ENCODE measurements around the gene NFIX. TPM values are rescaled to one million over a fixed set of nuclear protein-coding genes. Genes with fewer than 3 reads are reported as not detected.
A peak's percentile ranks its signal among the peaks of the same experiment; 100 is the strongest.

The NFIX gene
- total and polyA plus RNA-seq, 9 of the 15 experiments (the other 6 are each of a cell fraction or from before 2014, with no cell fraction given) = 0.28 to 26.8 (median 5.4) TPM

DNA sequence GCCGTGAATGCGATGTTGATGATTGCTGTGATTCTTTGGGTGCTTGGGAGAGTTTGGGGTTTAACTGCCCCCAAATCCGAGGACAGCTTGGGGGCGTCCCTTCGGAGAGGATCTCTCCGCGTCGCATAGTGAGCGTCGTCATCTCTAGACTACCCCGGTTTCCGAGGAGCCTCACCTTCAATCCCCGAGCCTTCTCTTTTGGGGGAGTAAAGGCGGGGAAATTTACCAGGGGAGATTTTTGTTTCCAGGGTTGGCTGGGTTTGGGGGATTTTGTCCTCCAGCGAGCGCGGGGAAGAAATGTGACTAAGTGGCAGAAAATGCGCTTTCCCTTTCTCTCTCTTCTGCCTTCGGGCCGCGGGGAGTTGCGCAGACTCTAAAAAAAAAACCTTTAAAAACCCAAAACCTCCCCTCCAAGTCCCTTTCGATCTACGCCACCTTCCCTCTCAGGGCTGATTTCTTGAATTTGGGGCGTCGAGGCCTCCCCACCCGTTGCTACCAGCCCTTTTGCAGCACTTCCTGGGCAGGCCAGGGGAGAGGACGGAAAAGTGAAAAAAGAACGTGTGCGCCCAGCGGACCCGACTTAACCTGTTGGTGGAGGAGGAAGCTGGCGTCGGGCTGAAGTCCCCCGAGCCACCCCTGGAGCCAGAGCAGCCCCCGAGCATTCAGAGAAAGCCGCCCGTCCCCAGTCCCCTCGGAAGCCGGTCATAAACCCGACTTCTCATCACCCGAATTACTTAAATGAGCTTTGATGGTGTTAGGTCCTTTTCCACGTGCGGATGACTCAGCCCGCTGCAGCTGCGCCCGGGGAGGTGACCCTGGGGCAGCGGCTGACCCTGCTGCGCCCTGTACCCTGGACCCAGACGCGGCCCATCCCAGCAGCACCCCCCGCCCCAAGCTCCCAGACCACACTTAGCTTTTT lies 17.7 kb downstream of the NFIX start (continued):
- TF ChIP-seq, protein P1, sequence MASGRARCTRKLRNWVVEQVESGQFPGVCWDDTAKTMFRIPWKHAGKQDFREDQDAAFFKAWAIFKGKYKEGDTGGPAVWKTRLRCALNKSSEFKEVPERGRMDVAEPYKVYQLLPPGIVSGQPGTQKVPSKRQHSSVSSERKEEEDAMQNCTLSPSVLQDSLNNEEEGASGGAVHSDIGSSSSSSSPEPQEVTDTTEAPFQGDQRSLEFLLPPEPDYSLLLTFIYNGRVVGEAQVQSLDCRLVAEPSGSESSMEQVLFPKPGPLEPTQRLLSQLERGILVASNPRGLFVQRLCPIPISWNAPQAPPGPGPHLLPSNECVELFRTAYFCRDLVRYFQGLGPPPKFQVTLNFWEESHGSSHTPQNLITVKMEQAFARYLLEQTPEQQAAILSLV (tag; IDR thresholded peaks at IDR 0.05) = no peak
- TF ChIP-seq HNRNPL (IDR thresholded peaks at IDR 0.05; ENCODE audit: low read depth, low read length) = no peak
- TF ChIP-seq ZNF785 (CRISPR knock-in tag; IDR thresholded peaks at IDR 0.05) = no peak
- TF ChIP-seq, protein P2, sequence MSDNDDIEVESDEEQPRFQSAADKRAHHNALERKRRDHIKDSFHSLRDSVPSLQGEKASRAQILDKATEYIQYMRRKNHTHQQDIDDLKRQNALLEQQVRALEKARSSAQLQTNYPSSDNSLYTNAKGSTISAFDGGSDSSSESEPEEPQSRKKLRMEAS (CRISPR knock-in tag; IDR thresholded peaks at IDR 0.05) = peak; percentile 78
- no peak for TF ChIP-seq ETS2 (tag; IDR thresholded peaks at IDR 0.05; ENCODE audit: borderline replicate concordance, poor library complexity, severe bottlenecking)
- TF ChIP-seq U2AF1 (optimal IDR thresholded peaks at IDR 0.05; ENCODE audit: low read depth, low read length) = no peak
- TF ChIP-seq ARID1B (IDR thresholded peaks at IDR 0.05) = peak; percentile 58
- TF ChIP-seq ZNF76 (CRISPR knock-in tag; IDR thresholded peaks at IDR 0.05; ENCODE audit: borderline replicate concordance) = no peak
- TF ChIP-seq, protein P3, sequence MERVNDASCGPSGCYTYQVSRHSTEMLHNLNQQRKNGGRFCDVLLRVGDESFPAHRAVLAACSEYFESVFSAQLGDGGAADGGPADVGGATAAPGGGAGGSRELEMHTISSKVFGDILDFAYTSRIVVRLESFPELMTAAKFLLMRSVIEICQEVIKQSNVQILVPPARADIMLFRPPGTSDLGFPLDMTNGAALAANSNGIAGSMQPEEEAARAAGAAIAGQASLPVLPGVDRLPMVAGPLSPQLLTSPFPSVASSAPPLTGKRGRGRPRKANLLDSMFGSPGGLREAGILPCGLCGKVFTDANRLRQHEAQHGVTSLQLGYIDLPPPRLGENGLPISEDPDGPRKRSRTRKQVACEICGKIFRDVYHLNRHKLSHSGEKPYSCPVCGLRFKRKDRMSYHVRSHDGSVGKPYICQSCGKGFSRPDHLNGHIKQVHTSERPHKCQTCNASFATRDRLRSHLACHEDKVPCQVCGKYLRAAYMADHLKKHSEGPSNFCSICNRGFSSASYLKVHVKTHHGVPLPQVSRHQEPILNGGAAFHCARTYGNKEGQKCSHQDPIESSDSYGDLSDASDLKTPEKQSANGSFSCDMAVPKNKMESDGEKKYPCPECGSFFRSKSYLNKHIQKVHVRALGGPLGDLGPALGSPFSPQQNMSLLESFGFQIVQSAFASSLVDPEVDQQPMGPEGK (CRISPR knock-in tag; IDR thresholded peaks at IDR 0.05; ENCODE audit: borderline replicate concordance) = no peak
- TF ChIP-seq ZC3H11A (IDR thresholded peaks at IDR 0.05; ENCODE audit: low read depth, low read length) = no peak
- TF ChIP-seq ZNF445 (CRISPR knock-in tag; IDR thresholded peaks at IDR 0.05; ENCODE audit: low read depth) = no peak
- TF ChIP-seq GABPB2 (CRISPR knock-in tag; conservative IDR thresholded peaks at IDR 0.05) = no peak
- TF ChIP-seq, protein P4, sequence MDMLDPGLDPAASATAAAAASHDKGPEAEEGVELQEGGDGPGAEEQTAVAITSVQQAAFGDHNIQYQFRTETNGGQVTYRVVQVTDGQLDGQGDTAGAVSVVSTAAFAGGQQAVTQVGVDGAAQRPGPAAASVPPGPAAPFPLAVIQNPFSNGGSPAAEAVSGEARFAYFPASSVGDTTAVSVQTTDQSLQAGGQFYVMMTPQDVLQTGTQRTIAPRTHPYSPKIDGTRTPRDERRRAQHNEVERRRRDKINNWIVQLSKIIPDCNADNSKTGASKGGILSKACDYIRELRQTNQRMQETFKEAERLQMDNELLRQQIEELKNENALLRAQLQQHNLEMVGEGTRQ (CRISPR knock-in tag; IDR thresholded peaks at IDR 0.05) = no peak
- no peak for TF ChIP-seq NFATC3 (IDR thresholded peaks at IDR 0.05)
- peak; percentile 67; the same call in 1 of the 2 replicates for TF ChIP-seq EP400 (IDR thresholded peaks at IDR 0.05)
- TF ChIP-seq PPARD (CRISPR knock-in tag; IDR thresholded peaks at IDR 0.05) = no peak
- TF ChIP-seq, protein P5, sequence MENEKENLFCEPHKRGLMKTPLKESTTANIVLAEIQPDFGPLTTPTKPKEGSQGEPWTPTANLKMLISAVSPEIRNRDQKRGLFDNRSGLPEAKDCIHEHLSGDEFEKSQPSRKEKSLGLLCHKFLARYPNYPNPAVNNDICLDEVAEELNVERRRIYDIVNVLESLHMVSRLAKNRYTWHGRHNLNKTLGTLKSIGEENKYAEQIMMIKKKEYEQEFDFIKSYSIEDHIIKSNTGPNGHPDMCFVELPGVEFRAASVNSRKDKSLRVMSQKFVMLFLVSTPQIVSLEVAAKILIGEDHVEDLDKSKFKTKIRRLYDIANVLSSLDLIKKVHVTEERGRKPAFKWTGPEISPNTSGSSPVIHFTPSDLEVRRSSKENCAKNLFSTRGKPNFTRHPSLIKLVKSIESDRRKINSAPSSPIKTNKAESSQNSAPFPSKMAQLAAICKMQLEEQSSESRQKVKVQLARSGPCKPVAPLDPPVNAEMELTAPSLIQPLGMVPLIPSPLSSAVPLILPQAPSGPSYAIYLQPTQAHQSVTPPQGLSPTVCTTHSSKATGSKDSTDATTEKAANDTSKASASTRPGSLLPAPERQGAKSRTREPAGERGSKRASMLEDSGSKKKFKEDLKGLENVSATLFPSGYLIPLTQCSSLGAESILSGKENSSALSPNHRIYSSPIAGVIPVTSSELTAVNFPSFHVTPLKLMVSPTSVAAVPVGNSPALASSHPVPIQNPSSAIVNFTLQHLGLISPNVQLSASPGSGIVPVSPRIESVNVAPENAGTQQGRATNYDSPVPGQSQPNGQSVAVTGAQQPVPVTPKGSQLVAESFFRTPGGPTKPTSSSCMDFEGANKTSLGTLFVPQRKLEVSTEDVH (IDR thresholded peaks at IDR 0.05; ENCODE audit: low read depth, partially characterized antibody) = no peak
- TF ChIP-seq ZZZ3 (IDR thresholded peaks at IDR 0.05) = no peak
- TF ChIP-seq, protein P6, sequence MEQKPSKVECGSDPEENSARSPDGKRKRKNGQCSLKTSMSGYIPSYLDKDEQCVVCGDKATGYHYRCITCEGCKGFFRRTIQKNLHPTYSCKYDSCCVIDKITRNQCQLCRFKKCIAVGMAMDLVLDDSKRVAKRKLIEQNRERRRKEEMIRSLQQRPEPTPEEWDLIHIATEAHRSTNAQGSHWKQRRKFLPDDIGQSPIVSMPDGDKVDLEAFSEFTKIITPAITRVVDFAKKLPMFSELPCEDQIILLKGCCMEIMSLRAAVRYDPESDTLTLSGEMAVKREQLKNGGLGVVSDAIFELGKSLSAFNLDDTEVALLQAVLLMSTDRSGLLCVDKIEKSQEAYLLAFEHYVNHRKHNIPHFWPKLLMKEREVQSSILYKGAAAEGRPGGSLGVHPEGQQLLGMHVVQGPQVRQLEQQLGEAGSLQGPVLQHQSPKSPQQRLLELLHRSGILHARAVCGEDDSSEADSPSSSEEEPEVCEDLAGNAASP (IDR thresholded peaks at IDR 0.05) = no peak
